T-helper 1 cell treated with Interleukin-12 subunit alpha and Interleukin-12 subunit beta and Interleukin-4 antibody, amounts not matched to agents 30 ng/mL and 1 ng/mL, for 36 hours (primary cell): ENCODE data around the gene CRELD1. TPM values are rescaled to one million over a fixed set of nuclear protein-coding genes. Genes with fewer than 3 reads are reported as not detected.

ENCODE experiments used
- intact Hi-C: fragments of 100-400 bp; cut with micrococcal nuclease; formaldehyde crosslinking; loops from one replicate; pipeline ENCODE4 v1.15.1; 2024
- total RNA-seq: library from RNA; stranded (reverse); gene quantifications from 2 replicates; pipeline ENCODE4 v1.2.3, GENCODE V29; 2022

Gene CRELD1
- total RNA-seq, 1 donor from 2014 or later = 26.0 TPM

DNA sequence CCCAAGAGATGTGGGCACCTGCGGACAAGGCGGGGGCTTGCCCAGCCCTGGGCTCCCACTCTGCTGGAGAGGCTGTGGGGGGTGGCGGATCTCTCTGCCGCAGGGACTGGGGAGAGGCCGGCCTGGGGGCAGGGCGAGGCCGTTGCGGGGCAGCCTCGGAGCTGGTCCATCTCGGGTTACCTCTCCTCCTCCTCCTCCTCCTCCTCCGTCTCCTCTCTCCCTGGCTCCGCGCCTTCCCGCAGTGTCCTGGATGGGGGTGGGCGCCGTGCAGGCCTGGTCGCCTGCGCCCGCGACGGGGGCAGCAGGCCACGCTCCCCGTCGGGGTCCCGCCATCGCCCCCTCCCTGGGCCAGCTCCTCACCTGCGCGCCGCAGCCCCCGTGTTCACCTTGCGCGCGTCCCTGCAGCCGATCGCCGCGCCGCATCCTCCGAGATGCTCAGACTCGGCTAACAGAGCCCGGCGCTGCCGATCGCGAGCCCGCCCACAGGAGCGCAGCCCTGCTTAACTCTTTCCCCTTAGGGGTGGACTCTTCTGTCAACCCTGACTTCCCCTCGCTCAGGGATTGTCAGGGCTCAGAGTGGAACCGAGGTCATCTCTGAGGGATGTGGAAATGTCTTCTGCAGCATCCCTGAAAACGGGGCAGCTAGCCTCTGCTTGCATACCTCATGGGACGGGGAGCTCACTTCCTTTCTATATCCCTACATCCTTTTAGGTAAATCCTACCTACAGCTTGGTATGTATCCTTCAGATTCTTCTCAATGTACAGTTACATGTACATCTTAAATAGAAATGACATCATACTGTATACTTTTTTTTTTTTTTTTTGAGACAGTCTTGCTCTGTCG lies 18.6 kb downstream of the CRELD1 start, which contains the start of gene PRRT3:
PRRT3 (minus strand) TSS at position 447 of the 844 bp plus-strand sequence. CDS start 2,293 bp downstream, outside the sequence.
- intact Hi-C loops = loop anchor here (1.0 to 2.0 kb wide), 3 partner anchors 18 to 74 kb away; partner anchors contain the start of gene FANCD2

DNA sequence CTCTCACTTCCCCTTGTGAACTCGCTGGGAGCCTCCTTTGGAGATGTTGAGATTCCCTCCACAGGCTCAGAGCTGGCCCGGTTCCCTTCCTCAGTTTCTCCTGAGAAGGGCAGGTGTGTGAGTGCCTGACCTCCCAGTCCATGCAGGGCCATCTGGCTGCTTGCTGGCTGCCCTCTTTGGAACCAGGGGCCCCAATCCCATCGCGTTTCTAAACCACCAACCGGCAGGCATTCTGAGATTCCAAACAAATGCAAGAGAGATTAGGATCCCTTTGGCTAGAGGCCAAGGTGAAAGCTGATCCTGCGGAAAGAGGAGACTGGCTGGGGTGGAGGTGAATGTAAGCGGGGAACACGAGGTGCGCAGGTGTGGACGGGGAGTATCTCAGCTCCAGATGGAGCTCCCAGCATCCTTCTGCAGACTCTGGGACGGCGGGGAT lies 21.5 kb downstream of the CRELD1 start:
- intact Hi-C loops = no loop called here

DNA sequence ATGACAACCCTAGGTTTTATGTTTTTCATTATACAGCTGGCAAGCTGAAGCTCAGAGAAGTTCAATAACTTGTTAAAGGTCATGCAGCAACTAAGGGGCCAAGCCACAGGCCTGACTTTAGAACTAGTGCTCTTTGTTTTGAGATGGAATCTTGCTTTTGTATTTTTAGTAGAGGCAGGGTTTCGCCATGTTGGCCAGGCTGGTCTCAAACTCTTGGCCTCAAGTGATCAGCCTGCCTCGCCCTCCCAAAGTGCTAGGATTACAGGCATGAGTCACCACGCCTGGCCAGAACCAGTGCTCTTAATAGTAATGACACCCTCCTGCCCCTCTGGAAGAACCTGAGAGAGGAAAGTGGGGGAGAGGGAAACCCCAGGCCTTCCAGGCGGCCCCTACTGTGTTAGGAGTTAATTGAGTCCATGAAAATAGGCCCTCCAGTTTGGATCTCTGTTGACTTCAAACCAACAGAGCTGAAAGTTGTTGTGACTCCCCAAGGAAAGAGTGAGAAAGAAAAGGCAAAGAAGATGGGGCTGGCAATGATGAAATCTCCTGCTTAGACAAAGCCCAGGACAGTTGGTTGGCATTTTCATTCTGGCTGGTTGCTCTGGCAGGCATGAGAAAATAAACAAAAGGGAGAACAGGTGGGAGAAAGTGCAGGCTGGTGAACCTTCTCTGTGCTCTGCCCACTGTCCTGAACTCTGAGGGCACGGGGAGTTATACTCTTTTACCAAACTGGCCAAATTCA lies 22.1 kb downstream of the CRELD1 start:
- intact Hi-C loops = no loop called here

DNA sequence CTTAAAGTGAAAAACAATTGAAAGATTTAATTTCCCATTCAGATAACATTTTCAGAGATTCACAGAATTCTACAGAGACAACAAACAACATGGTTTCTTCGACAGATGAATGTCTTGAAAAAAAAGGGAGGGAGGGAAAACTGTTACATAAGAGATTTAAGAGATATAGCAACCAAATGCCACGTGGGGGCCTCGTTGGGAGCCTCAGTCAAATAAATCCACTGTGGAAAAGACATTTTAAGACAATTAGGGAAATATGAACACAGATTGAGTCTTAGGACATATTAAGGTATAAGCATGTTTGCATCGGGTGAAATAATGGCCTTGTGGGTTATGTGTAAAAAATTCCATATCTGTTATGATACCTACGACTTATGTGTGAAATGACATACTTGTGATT lies 23.6 kb downstream of the CRELD1 start:
- intact Hi-C loops = no loop called here

DNA sequence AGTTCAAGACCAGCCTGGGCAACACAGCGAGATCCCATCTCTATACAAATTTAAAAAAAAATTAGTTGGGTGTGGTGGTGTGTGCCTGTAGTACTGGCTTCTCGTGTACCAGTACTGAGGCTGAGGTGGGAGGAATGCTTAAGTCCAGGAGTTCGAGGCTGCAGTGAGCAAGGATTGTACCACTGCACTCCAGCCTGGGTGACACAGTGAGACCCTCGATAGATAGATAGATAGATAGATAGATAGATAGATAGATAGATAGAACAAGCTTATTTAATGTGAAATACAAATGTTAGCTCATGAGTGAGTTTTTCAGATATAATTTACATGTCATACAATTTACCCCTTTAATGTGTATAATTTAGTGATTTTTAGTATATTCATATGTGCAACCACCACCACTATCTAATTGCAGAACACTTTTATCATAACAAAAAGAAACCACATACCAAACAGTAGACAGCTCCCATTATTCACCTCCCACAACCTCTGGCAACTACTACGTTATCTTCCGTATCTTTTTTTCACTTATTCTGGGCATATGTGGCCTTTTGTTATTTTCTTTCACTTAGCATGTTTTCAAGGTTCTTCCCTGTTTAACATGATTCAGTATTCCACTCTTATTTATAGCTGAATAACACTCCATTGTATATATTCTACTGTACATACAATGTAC lies 31.7 kb downstream of the CRELD1 start:
- intact Hi-C loops = no loop called here

DNA sequence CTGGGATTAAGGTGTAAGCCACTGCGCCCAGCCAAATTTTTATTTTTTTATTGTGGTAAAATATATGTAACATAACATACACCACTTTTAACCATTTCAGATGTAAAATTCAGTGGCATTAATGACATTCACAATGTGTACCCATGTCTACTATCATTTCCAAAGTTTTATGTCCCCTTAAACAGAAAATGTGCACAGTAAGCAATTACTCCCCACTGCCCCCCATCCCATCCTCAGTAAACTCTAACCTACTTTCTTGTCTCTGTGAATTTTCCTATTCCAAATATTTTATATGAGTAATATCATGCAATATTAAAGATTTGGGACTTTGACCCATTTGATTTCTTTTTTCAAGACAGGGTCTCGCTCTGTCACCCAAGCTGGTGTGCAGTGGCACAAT lies 33.2 kb downstream of the CRELD1 start:
- intact Hi-C loops = no loop called here

DNA sequence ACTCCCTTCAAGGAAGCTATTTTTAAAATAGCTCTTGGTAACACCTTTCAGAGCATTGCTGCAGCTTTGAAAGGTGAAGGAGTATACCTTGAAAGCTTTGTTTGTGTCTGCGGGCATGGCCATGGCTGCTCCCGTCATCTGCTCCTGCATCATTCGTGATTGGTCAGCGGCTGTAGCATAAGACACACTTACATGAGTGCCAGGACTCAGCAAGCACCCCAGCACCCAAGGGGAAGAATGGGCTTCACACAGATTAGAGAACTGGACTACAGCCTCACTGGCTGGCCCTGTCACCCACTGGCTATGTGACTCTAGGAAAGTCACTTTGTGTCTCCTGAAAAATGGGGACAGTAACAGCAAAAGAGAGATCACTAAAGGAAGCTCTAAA lies 36.0 kb downstream of the CRELD1 start:
- intact Hi-C loops = no loop called here

DNA sequence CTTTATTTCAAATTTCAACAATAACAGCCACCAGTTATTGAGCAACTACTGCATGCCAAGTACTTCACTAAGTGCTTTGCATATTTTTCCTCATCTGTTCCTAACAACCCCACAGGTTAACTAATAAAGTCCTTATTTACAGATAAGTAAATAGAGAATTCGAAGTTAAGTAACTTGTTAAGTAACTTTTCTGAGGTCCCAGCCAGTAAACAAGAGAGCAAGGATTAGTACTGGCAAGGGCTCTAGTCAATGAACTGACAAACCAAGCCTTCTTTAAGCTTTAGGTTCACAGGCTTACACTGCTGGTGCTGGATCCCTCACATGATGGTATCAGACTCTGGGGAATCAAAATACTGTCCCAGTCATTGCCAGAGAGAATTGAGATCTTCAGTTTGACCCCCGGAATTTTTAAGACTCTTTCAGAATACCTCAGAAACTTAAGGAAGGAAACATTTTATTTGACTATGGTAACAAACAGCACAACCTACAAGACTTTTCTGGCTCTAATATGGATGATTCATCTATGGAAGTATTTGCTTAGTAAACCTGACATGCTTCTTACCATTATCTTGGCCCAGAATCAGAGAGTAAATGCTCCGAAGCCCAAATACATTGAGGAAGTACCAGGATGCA lies 36.5 kb downstream of the CRELD1 start:
- intact Hi-C loops = no loop called here

DNA sequence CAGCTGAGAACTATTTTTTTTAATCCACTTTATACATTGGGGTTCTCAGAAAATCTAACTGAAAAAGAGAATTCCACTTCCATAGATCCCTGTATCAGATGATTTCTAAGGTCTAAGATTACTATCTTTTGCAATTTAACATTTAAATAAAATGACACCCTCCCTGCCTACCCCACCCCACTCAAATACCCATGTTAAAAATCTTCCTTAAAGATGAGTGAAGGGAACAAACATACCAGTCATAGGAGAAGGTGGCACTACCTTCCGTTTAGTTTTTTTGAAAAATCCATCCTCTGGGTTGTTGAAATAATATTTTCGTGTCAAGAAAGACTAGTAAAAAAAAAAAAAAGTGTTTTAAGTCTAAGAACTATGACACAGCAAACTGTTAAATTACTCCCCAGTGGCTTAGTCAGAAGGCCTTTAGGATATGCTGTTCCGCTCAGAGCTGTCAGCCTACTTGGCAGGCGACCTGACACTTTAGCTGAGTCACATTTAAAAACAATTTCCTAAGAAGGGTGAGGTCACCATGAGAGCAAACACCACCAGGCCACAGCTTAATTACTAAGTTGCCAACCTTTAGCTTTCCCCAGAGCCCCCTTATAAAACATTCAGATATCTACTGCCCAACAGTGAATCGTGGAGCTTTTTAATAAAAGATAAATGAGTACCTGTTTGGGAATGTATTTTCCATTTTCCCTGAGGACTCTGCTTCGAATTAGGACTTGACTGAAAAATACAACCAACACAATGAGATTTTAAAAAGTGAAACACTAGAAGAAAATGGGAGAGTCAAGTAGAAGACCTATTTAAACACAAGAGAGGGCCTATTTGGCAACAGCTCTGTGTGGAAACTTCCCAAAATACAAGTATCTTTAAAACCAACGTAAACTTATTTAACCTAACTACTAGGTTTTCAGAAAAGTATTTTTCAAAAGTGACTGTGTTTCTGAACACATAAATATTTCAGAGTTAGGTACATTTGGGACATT lies 43.4 kb downstream of the CRELD1 start:
- intact Hi-C loops = no loop called here

DNA sequence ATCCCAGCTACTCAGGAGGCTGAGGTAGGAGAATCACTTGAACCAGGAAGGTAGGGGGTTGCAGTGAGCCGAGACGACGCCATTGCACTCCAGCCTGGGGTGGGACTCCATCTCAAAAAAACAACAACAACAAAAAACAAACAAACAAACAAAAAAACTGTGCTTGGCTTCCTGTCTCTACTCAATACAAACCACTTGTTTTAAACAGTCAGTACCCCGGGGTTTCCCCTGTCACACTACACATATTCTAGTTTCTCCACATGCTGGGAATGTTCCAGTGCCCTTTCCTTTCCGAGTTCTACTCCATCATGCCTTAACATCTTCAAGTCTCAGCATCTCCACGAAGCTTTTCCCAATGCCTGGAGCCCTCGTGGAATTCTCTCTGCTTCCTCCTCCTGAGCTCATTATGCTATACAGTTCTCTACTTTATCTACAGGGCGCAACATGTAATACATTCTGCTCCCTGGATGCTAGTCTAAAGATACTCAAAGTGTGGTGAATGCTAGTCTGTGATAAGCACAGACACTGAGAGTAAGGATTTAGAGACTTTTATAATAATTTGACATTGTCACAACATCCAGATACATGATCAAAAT lies 45.2 kb downstream of the CRELD1 start:
- intact Hi-C loops = no loop called here

DNA sequence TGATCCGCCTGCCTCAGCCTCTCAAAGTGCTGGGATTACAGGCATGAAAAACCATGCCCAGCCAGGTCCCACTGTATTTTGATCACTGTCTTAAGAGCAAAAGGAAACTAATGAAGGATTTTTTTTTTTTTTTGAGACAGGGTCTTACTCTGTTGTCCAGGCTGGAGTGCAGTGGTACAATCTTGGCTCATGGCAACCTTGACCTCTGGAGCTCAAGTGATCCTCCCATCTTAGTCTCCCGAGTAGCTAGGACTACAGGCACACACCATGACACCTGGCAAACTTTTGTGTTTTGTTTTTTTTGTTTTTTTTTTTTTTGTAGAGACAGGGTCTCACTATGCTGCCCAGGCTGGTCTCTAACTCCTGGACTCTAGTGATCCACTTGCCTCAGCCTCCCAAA lies 46.6 kb downstream of the CRELD1 start:
- intact Hi-C loops = no loop called here

DNA sequence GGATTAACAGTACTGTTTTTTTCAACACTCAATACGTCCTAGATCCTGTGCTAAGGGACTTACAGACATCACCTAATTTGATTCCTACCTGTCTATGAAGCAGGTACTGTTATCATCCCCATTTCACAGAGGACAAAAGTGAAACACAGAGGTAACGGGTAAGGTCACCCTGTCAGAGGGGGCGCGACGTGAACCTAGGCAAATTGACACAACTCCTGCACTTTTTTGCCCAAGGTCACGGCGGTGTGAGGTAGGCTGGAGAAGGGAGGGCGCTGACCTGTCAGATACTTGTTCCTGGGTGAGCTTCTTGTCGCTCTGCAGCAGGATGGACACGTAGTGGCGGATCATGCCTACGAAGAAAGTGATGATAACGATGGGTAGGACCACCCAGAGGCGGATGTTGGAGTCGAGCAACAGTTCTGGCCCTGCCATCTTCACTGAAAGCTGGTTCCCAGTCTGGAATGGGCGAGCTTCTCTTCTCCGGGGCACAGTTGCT lies 52.6 kb downstream of the CRELD1 start:
- intact Hi-C loops = loop anchor here (1.0 to 5.0 kb wide), 12 partner anchors 40 to 1024 kb away; partner anchors contain the start of genes BRK1, BRPF1, CRELD1 and JAGN1

DNA sequence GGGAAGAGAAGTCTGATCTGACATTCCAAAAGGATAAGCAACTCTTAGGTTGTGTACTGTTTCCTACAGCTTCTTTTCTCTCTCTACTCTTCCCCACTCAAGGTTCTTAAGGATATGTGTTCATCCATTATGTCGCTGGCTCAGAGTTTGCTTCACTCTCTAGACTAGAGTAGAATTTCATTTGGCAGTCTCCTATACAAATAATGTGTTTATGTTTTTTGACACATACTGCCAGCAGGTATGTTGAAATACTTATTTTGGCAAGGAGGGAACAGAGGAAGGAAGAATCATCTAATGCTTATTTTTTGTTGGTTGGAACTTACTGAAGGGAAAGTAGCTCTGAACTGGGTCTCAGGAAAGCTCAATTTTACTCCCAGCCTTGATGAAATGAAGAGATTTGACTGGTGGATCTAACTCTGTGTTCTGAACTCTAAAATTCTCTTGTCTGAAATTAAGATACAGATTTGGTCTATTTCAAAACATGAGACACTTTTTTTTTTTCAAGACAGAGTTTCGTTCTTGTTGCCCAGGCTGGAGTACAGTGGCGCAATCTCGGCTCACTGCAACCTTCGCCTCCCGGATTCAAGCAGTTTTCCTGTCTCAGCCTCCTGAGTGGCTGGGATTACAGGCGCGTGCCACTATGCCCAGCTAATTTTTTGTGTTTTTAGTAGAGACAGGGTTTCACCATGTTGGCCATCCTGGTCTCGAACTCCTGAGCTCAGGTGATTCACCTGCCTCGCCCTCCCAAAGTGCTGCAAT lies 60.6 kb downstream of the CRELD1 start:
- intact Hi-C loops = no loop called here

Other genes with a start within 250 kb of the CRELD1 start
- 0.22 and 0.59 TPM in 2 replicates for gene CPNE9, start 230.0 kb upstream of the CRELD1 start, total RNA-seq
- 41.3 and 51.1 TPM in 2 replicates for gene BRPF1, start 202.1 kb upstream of the CRELD1 start, total RNA-seq
- 35.6 and 43.2 TPM in 2 replicates for gene OGG1, start 183.9 kb upstream of the CRELD1 start, total RNA-seq
- 22.6 and 26.2 TPM in 2 replicates for gene CAMK1, start 163.9 kb upstream of the CRELD1 start, total RNA-seq
- 62.3 and 67.1 TPM in 2 replicates for gene TADA3, start 141.4 kb upstream of the CRELD1 start, total RNA-seq
- gene ARPC4, start 140.8 kb upstream of the CRELD1 start, total RNA-seq = 292 and 298 TPM in 2 replicates
- gene TTLL3, start 123.6 kb upstream of the CRELD1 start, total RNA-seq = 46.7 and 51.4 TPM in 2 replicates
- 51.9 and 53.8 TPM in 2 replicates for gene RPUSD3, start 89.8 kb upstream of the CRELD1 start, total RNA-seq
- not detected in 2 replicates for gene CIDEC, start 53.6 kb upstream of the CRELD1 start, total RNA-seq
- 33.9 and 36.2 TPM in 2 replicates for gene JAGN1, start 43.2 kb upstream of the CRELD1 start, total RNA-seq
- 2.4 and 2.5 TPM in 2 replicates for gene IL17RE, start 31.0 kb upstream of the CRELD1 start, total RNA-seq
- gene IL17RC, start 16.7 kb upstream of the CRELD1 start, total RNA-seq = 0.78 and 1.1 TPM in 2 replicates
- gene PRRT3, start 18.6 kb downstream of the CRELD1 start, total RNA-seq = 10.6 and 13.4 TPM in 2 replicates
- gene EMC3, start 53.0 kb downstream of the CRELD1 start, total RNA-seq = 52.2 and 62.6 TPM in 2 replicates
- gene FANCD2, start 92.6 kb downstream of the CRELD1 start, total RNA-seq = 40.7 and 54.1 TPM in 2 replicates
- not detected in 2 replicates for gene FANCD2OS, start 174.4 kb downstream of the CRELD1 start, total RNA-seq
- gene BRK1, start 181.8 kb downstream of the CRELD1 start, total RNA-seq = 116 and 126 TPM in 2 replicates
- gene VHL, start 207.9 kb downstream of the CRELD1 start, total RNA-seq = 93.4 and 94.3 TPM in 2 replicates
- gene IRAK2, start 231.1 kb downstream of the CRELD1 start, total RNA-seq = 12.2 and 13.1 TPM in 2 replicates